Suprapubic skin (tissue), 3 donors: ENCODE measurements around the gene P2RY8.

ENCODE experiments used
- CTCF ChIP-seq, 2 donors: fragments of 200-600 bp in 1 of 2; fragments of 450-650 bp in 1 of 2; sonication (generic) in 1 of 2; IDR thresholded peaks; one replicate each; pipeline ENCODE4 v1.5.1; 2016 to 2019; ENCODE audit warnings: antibody characterized with exemption in 2 of 2, mild to moderate bottlenecking in 1 of 2, moderate library complexity in 1 of 2
- POLR2AphosphoS5 ChIP-seq, 3 donors: sonication (generic); formaldehyde crosslinking; IDR thresholded peaks; one replicate each; pipeline ENCODE4 v1.6.1; 2017; ENCODE audit warnings: antibody characterized with exemption in 3 of 3

GRCh38 chrX:1529756-1530155, 7.2 kb downstream of the P2RY8 start:
- TF ChIP-seq CTCF (IDR thresholded peaks at IDR 0.05) (no peak), POLR2AphosphoS5 (IDR thresholded peaks at IDR 0.05) (no peak)
